ENCODE measurements around the gene TRABD2B. TPM values are rescaled to one million over a fixed set of nuclear protein-coding genes. Genes with fewer than 3 reads are reported as not detected.

TRABD2B gene
- polyA plus RNA-seq, 4 donors = 17.0 to 21.6 (median 19.4) TPM

DNA sequence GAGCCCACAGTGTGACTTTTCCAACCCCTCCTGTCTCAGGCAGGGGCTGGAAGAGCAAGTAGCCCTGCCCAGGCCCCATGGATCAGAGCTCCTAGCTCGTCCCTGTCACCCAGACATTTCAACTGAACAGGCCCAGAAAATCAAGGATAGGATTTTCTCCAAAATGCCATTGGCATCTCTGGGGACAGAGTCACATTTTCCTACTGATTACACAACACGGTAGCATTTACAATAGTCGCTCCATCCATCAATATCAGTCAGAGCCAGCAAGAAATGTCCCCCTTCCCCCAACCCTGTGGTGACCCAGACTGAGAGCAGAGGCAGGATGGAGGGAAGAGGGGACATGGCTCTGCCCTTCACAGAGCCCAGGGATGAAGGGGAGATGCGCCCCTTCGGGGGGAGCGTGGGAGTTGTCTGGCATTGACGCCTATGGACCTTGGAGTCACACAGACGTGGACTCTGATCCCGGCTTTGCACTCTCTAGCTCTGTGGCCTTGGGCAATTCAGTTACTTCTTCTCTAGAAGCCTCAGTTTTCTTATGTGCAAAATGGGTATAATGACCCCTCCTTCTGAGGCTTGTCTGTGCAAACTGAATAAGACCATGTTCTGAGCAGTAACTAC lies 283.7 kb downstream of the TRABD2B start:
- no peak for DNase-seq (ENCODE audit: low read depth in 4 of 4, low spot score in 3 of 4)

DNA sequence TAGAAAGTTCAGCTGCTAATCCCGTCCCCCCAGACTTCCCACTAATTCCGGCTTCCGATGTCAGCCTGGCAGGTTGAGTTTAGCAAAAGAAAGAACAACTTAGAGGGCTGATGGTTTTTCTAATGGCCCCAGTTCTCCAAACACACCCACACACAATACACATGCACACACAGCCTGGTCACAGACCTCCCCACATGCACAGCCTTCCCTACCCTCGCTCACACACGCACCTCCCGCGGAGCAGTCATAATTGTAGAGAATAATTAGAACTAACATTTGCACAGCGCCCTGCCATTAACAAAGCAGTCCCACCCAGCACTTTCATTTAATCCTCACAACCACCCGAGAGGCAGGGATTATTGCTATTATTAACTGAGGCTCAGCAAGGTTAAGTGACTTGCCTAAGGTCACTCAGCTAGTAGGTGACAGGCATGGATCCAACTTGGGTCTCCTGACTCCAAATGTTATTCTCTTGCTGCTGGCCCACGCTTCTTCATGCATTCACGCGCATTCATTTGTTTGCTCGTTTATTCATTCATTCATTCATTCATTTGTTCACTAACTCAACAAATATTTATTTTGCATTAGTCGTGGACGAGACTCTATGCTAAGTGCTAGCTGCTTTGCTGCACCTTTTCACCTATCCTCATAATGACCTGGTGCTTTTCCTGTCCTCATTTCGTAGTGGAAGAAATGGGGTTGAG lies 284.4 kb downstream of the TRABD2B start:
- no peak for DNase-seq (ENCODE audit: low read depth in 4 of 4, low spot score in 3 of 4)

DNA sequence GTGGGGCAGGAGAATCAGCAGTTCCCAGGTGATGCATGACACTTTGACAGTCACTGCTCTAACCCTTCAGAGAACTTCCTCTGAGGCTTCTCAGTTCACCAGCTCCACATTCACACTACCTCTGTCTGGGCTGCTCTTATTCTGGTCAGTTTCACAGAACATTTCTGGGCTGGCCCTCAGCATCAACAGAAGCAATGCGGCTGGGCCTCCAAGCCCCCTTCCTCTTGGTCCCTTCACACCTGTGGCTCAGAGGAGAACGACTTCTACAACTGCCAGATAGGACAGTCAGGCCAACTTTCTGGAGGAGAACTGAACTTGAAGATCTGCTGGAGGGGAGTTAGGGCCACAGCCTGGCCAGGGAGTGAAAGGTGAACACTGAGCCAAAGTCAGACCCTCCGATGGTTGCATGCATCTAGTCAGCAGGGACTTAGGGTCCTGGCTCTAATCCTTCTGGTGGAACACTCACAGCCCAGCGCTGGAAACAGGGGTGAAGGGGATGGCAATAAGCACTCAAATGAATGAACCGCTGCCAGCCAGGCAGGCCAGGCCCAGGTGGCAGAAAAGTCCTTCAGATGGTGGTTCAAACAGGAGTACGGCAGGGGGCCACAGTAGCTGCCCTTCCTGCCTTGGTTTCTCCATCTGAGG lies 285.2 kb downstream of the TRABD2B start:
- DNase-seq (ENCODE audit: low read depth in 4 of 4, low spot score in 3 of 4) = no peak

DNA sequence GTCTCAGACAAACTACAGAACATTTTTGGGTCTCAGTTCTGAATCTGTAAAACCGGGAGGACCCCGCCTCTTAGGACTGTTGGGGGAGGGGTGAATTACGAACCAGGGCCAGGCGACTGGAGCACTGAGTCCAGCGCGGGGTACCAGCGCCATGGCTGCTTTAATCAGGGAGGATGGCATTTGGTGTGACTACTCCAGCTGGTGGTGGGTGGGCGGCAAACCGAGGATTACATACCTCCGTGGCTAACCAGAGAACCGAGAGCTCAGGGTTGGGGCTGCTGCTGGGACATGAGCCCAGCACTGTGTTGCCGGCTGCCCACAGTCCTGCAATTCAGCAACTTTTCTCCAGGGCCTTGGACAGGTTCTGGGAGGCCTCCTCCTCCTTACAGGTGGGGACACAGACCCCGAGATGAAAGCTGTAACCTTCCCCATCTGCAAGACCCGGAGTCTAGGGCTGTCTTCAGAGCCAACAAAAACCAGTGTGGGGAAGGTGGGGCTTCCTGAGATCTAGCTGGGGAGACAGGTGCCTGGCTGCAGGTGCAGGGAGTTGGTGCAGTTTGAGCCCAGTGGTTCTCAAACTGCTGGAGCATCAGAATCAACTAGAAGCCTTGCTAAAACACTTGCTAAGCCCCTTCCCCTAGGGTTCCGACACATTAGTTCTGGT lies 285.9 kb downstream of the TRABD2B start:
- DNase-seq (ENCODE audit: low read depth in 4 of 4, low spot score in 3 of 4) = no peak

Other genes with a start within 250 kb of the TRABD2B start
- 10 to 100 TPM in 3 of 4 donors, 1 to 10 TPM in 1; 1.9 to 18.7 (median 13.0) TPM for gene SLC5A9, start 225.3 kb upstream of the TRABD2B start, polyA plus RNA-seq (ENCODE audit: insufficient read length in 4 of 4)